D721Med (cell line): ENCODE measurements around the gene LHX5.

Source experiments
- DNase-seq: peaks from one replicate; pipeline ENCODE4 v3.0.0; 2011; ENCODE audit warnings: low spot score; ENCODE audit not compliant: insufficient read length
- FAIRE-seq: peaks from 2 replicates; lab custom pipeline; 2011; peaks lifted over from hg19 to GRCh38; lab: Jason Lieb, UNC
- CTCF ChIP-seq: IDR thresholded peaks from 2 replicates; pipeline ENCODE4 v1.5.1; 2012; ENCODE audit warnings: mild to moderate bottlenecking, control low read depth; ENCODE audit not compliant: insufficient read depth; ENCODE audit errors: missing control alignments

Gene LHX5

GRCh38 chr12:113471619-113472171, at the start of gene LHX5:
Gene LHX5, minus strand, starts transcription at chr12:113471871. Its CDS starts 373 bp downstream, at chr12:113471498.
- no peak for DNase-seq
- FAIRE-seq = no peak
- TF ChIP-seq CTCF = no peak

DNA sequence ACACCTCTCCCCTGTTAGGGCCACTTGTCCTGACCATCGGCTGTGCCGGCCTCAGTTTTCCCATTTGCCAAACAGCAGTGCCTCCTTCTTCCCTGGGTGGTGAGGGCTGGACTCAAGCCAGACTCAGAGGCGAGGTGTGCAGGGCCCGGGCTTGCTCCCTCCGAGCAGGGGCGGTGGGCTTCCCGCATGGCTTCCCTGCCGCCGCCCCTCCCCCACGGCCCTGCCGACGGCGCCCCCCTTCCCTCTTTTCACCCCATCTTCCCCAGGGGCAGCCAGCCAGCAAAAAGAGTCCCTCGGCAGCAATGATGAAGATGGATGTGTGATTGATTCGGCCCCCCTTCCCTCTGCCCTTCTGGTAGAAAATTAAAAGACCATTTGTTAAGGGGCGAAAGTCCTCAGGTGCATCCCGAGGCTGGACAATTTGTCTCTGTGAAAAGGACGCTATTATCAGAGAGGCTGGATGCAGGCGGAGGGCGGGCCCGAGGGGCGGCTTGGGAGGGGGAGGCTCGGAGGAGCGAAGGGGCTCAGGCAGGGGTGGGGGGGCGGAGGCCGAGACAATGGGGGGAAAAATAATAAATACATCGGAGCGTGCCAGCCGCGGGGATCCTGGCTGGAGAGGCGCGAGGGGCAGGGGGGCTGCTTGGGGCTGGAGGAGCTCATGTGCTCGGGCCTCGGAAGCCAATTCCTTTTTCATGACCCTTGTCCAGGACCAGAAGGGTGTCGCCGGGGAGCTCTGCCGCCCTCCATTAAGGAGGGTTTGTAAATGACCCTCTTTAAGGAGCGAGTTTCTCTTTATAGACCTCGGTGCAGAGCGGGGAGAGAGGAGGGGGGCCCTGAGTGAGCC, 48.0 kb upstream of the LHX5 start:
- no peak for TF ChIP-seq CTCF
- DNase-seq (no peak), FAIRE-seq (no peak)

- no peak for FAIRE-seq
These were observed 43.6 kb upstream of the LHX5 start for GRCh38 chr12:113515082-113515856.

GRCh38 chr12:113514602-113515001, 42.9 kb upstream of the LHX5 start:
- no peak for TF ChIP-seq CTCF
- FAIRE-seq = no peak

More at GRCh38 chr12:113515082-113515856, 43.6 kb upstream of the LHX5 start:
- no peak for DNase-seq
- no peak for TF ChIP-seq CTCF

GRCh38 chr12:113512568-113512967, 40.9 kb upstream of the LHX5 start:
- DNase-seq = no peak
- no peak for TF ChIP-seq CTCF
- no peak for FAIRE-seq

More at GRCh38 chr12:113514602-113515001, 42.9 kb upstream of the LHX5 start:
- no peak for DNase-seq

GRCh38 chr12:113506867-113507266, 35.2 kb upstream of the LHX5 start:
- DNase-seq (no peak), FAIRE-seq (no peak)
- no peak for TF ChIP-seq CTCF
